Mucosa of stomach (tissue), 1 donor: ENCODE data around the gene BNIP1.

ENCODE experiments used
- H3K27me3 ChIP-seq: one replicate; pipeline ENCODE4 v1.7.0; 2013; ENCODE audit warnings: mild to moderate bottlenecking, low read length; ENCODE audit not compliant: control insufficient read depth, insufficient read depth
- H3K36me3 ChIP-seq: one replicate; pipeline ENCODE4 v1.7.0; 2013; ENCODE audit warnings: low read length; ENCODE audit not compliant: control insufficient read depth, insufficient read depth
- H3K4me1 ChIP-seq: one replicate; pipeline ENCODE4 v1.7.0; 2013; ENCODE audit warnings: mild to moderate bottlenecking, low read length; ENCODE audit not compliant: control insufficient read depth, insufficient read depth
- H3K4me3 ChIP-seq: one replicate; pipeline ENCODE4 v1.7.0; 2013; ENCODE audit warnings: low read length
- H3K9ac ChIP-seq: one replicate; pipeline ENCODE4 v1.7.0; 2013; ENCODE audit warnings: mild to moderate bottlenecking, low read length, moderate library complexity
- H3K9me3 ChIP-seq: one replicate; pipeline ENCODE4 v1.7.0; 2013; ENCODE audit warnings: mild to moderate bottlenecking, low read length, moderate library complexity; ENCODE audit not compliant: control insufficient read depth
- donor health status: Pancreatic carcinoma.

The BNIP1 gene

GRCh38 chr5:173201636-173202265 is 57.4 kb downstream of the BNIP1 start:
- H3K9ac ChIP-seq, result no peak overlapping the region
- peaks cover 16% of the 10 kb centered on the region for H3K27me3 ChIP-seq
- no peak overlapping the region for H3K4me3 ChIP-seq
- no peaks in the 10 kb centered on the region for H3K36me3 ChIP-seq
- peaks cover 5% of the 10 kb centered on the region for H3K4me1 ChIP-seq
- peaks cover 4% of the 10 kb centered on the region for H3K9me3 ChIP-seq

GRCh38 chr5:173202266-173202875 is 58.0 kb downstream of the BNIP1 start:
- no peak overlapping the region for H3K4me3 ChIP-seq
- H3K27me3 ChIP-seq, result peaks cover 16% of the 10 kb centered on the region
- no peaks in the 10 kb centered on the region for H3K36me3 ChIP-seq
- peaks cover 5% of the 10 kb centered on the region for H3K4me1 ChIP-seq
- H3K9me3 ChIP-seq, result peaks cover 4% of the 10 kb centered on the region
- no peak overlapping the region for H3K9ac ChIP-seq

- H3K4me1 ChIP-seq, result peaks cover 5% of the 10 kb centered on the region
- peaks cover 15% of the 10 kb centered on the region for H3K27me3 ChIP-seq
- no peaks in the 10 kb centered on the region for H3K36me3 ChIP-seq
- peaks cover 4% of the 10 kb centered on the region for H3K9me3 ChIP-seq
- H3K4me3 ChIP-seq, result no peak overlapping the region
- H3K9ac ChIP-seq, result no peak overlapping the region
Observed at GRCh38 chr5:173204185-173204979, 60.1 kb downstream of the BNIP1 start.

- Histone ChIP-seq H3K27me3 (peaks cover 13% of the 10 kb centered on the region), H3K9ac (no peak overlapping the region), H3K36me3 (no peaks in the 10 kb centered on the region), H3K9me3 (no peaks in the 10 kb centered on the region), H3K4me3 (no peak overlapping the region), H3K4me1 (peaks cover 5% of the 10 kb centered on the region)
Observed at GRCh38 chr5:173205916-173206315, 61.6 kb downstream of the BNIP1 start.

GRCh38 chr5:173208296-173208695 is 64.0 kb downstream of the BNIP1 start:
- Histone ChIP-seq H3K9ac (no peak overlapping the region), H3K4me3 (no peak overlapping the region), H3K4me1 (no peaks in the 10 kb centered on the region), H3K36me3 (no peaks in the 10 kb centered on the region), H3K27me3 (no peaks in the 10 kb centered on the region), H3K9me3 (no peaks in the 10 kb centered on the region)

GRCh38 chr5:173210877-173211276 is 66.5 kb downstream of the BNIP1 start:
- Histone ChIP-seq H3K27me3 (no peaks in the 10 kb centered on the region), H3K36me3 (no peaks in the 10 kb centered on the region), H3K4me1 (no peaks in the 10 kb centered on the region), H3K9me3 (no peaks in the 10 kb centered on the region), H3K4me3 (no peak overlapping the region), H3K9ac (no peak overlapping the region)

GRCh38 chr5:173211284-173211683 is 67.0 kb downstream of the BNIP1 start:
- Histone ChIP-seq H3K9me3 (no peaks in the 10 kb centered on the region), H3K36me3 (no peaks in the 10 kb centered on the region), H3K4me3 (no peak overlapping the region), H3K4me1 (no peaks in the 10 kb centered on the region), H3K9ac (no peak overlapping the region), H3K27me3 (no peaks in the 10 kb centered on the region)

GRCh38 chr5:173213236-173213933 is 69.1 kb downstream of the BNIP1 start:
- Histone ChIP-seq H3K36me3 (no peaks in the 10 kb centered on the region), H3K27me3 (no peaks in the 10 kb centered on the region), H3K4me3 (no peak overlapping the region), H3K9me3 (no peaks in the 10 kb centered on the region), H3K9ac (no peak overlapping the region), H3K4me1 (no peaks in the 10 kb centered on the region)
